ENCODE results near the gene NTM.

- TF ChIP-seq CTCF (IDR thresholded peaks at IDR 0.05) (no peak), POLR2A (IDR thresholded peaks at IDR 0.05) (no peak), POLR2AphosphoS5 (IDR thresholded peaks at IDR 0.05) (no peak)
Observed at GRCh38 chr11:131611322-131611721, 240.9 kb downstream of the NTM start.

Measured in breast epithelium (tissue), 3 donors.